Hematopoietic multipotent progenitor cell treated with erythropoietin and hydrocortisone succinate and interleukin-3 and kit ligand, for 17 days (in vitro differentiated cells): Measurements from ENCODE around the gene SMCP.

Experiments used
- DNase-seq: peaks from one replicate; pipeline ENCODE4 v3.0.0-alpha.2; 2015; ENCODE audit warnings: low spot score

The SMCP gene

DNA sequence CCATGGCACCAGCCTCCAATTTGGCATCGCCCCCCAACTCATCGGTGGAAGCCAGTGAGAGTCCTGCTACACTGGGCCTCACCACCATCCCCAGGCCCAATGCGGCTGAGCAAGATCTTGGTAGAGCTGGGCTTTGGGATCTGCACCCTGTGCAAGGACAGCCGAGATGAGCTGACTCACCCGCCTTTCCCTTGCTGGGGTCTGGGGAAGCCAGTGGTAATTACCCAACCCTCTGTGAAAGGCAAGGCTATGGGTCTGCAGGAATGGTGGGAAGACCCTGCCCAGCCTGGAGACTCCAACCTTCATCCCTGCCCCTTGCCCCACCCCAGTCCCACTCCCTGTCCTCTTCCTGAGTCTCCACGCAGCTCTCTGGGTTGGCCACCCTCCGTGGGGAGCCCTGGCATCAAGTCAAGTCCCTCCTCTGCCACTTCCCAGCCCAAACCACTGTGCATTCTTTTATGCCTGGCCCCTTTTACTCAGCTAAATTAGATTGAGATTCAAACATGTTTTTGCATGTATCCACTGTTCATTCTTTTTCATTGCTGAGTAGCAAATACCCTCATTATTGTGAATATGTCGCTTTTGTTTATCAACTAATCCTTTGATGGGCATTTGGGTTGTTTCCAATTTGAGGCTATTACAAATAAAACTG lies 8.8 kb downstream of the SMCP start:
- DNase-seq = no peak

DNA sequence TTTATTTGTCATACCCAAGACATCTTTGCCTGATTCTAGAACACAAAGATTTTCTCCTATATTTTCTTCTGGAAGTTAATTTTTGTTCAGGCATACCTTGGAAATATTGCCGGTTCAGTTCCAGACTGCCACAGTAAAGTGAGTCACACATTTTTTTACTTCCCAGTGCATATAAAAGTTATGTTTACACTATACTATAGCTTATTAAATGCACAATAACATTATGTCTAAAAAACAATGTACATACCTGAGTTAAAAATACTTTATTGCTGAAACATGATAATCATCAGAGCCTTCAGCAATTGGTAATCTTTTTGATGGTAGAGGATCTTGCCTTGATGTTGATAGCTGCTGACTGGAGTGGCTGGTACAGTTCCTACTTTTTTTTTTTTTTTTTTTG lies 10.0 kb downstream of the SMCP start:
- no peak for DNase-seq

DNA sequence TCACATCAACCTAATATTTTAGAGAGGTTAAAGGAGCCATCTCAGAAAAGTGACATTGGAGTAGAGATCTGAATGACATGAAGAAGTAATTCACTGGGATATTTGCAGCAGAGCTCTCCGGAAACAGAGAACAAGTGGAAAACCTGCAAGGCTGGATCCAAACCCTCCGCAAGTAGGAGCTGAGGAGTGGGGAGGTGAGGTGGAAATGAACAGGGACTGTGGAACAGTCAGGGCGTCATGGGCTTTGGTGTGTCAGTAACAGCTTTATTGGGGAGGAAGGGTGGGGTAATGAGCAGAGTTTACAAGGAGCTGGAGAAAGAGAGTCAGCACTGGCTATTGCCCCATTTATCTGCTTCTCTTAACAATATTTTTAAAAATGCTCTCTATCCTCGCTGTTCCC lies 20.9 kb downstream of the SMCP start:
- DNase-seq = no peak

- DNase-seq = no peak
These were observed 21.8 kb downstream of the SMCP start for GRCh38 chr1:152899883-152900282.

GRCh38 chr1:152901631-152902030 lies 23.5 kb downstream of the SMCP start:
- no peak for DNase-seq

DNA sequence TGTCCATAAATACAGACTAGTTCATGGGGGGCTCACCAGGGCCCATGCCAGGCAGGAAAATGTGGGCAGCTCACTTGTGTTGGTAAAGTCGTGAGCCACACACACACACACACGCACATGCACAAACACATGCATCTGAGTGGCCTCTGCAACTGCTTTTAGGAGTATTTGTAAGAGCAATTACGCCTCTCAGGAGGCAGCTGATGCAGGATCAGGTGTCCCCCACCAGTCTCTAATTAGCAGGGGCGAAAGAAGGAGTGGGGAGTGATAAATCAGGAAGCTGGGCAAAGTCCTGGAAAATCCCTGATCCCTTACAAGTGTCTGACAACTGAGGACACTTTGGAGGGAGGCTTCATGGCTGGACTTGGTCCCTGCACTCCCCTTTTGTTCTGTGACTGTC lies 24.5 kb downstream of the SMCP start:
- DNase-seq = no peak

DNA sequence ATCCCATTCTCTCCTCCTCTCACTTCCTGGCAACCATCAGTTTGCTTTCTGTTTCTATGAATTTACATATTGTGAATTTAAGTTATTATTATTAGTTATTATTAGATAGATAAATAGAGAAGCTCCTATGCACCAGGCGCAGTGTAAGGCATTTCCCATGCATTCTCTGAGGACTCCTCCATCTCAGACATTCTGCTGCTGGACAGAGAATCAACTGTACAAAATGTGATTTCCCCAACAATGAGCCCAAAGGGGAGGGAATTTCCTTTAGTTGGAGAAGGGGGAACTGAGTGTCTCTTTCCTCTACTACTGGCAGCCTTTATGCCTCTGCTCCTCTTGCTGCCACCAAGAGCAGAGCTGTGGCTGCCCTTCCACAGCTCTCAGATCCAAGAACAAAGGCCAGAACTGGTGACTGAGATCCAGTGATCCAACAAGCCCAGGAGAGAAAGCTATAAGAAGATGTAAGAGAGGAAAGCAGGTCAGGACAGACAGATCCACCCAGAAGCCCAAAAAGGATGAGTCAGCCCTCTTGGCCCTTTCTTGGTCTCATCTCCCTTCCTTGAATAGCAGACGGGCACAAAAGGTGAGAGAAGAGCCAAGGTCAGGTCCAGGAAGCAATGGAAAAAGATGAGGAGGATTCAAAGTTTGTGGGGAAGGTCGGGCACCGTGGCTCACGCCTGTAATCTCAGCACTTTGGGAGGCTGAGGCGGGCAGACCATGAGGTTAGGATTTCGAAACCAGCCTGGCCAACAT lies 26.7 kb downstream of the SMCP start:
- DNase-seq = no peak

DNA sequence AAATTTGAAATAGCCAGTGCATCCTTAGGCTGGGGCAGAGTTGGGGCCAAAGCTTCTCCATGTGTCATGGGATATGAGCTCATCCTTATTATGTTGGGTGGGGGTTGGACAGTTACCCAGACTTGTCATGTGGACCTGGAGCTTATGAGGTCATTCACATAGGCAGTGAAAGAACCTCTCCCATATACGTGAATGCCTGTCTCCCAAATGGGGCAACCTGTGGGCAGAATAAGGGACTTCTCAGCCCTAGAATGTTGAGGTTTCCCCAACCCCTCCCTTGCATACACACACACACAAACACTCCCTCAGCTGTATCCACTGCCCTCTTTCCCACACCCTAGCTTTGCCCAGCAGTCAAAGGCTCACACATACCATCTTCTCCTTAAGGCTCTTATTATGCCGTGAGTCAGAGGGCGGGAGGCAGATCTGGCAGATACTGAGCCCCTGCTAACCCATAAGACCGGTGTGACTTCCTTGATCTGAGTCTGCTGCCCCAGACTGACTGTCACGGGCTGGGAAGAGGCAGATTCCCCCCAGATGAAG lies 28.0 kb downstream of the SMCP start:
- no peak for DNase-seq

GRCh38 chr1:152907686-152908601 lies 29.8 kb downstream of the SMCP start, which contains the start of gene IVL:
Gene IVL (plus strand): TSS chr1:152908546. CDS start chr1:152909798, 1,252 bp downstream.
- DNase-seq = no peak

DNA sequence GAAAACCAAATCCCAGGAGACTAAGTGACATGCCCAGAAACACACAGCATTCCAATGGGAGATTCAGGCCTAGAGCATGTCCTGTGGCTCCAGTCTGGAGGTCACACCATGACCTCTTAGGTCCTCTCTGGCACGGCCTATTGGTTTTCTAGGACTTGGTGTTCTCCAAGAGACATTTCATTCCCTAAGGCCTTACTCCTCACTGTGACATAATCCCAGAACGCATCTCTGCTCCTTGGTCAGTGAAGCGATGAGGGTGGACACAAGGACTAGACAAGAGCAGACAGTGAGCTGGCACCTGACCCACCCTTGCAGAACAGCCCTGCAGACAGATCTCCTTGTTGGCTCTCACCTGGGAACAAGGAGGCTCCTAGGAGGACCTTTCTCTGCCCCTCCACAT lies 31.1 kb downstream of the SMCP start:
- no peak for DNase-seq

DNA sequence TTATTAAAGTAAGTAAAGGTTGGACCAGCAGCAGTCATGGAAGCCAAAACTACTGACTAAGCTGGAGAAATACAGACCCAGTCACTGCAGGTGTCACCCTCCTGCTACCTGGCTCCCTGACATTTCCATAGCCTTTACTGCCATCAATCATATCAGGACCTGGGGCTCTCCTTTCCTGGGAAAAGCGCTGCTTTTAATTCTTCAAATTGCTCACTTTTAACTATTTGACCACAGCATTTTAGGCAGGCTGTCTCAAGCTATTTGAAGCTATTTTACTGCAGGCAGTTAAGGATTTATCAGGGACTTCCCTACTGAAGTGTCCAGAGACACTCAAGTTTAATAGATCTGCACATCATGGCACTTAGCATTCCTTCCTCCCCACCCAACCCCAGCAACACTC lies 34.3 kb downstream of the SMCP start:
- no peak for DNase-seq

DNA sequence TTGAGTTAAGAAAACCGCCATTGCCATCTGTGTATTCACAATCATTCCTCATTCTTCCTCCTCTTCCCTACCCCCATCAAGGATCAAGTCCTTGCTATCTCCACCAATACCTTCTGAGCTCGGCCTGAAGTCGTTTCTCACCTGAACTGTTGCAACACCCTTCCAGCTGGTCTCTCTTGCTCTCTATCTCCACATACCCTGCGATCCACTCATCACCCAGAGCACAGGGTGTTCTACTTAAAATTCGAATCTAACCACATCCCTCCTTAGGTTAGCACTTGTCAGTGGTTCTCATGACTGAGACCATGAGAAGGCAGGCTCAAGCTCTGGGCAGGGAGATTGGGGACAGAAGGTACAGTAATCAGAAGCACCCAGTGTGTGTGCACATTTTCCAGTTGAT lies 34.8 kb downstream of the SMCP start:
- DNase-seq = no peak

GRCh38 chr1:152917794-152918193 lies 39.7 kb downstream of the SMCP start:
- DNase-seq = no peak

- no peak for DNase-seq
These were observed 40.9 kb downstream of the SMCP start for GRCh38 chr1:152919071-152919470.

- no peak for DNase-seq
These were observed 46.1 kb downstream of the SMCP start for GRCh38 chr1:152924191-152924590.

- no peak for DNase-seq
These were observed 48.0 kb downstream of the SMCP start for GRCh38 chr1:152926091-152926490.

GRCh38 chr1:152928671-152929070 lies 50.5 kb downstream of the SMCP start:
- DNase-seq = no peak

- DNase-seq = no peak
These were observed 54.2 kb downstream of the SMCP start for GRCh38 chr1:152932170-152932811.

GRCh38 chr1:152933196-152933595 lies 55.1 kb downstream of the SMCP start:
- no peak for DNase-seq
